CD14-positive monocyte (primary cell): Measurements from ENCODE around the gene EXOC2. TPM values are rescaled to one million over a fixed set of nuclear protein-coding genes. Genes with fewer than 3 reads are reported as not detected.

Experiments
- DNase-seq, 3 donors: peaks; one replicate each; pipeline ENCODE4 v3.0.0-alpha.2; 2011 to 2022
- H2AFZ ChIP-seq: 2 replicates; pipeline ENCODE4 v1.6.0; 2012; ENCODE audit warnings: mild to moderate bottlenecking, low read depth, low read length, inconsistent platforms; ENCODE audit not compliant: insufficient read depth, poor library complexity, severe bottlenecking
- H3K27ac ChIP-seq, 2 donors: 1 replicate in 1 of 2; 2 replicates in 1 of 2; pipeline ENCODE4 v1.5.1; 2012 to 2013; ENCODE audit warnings: low read length in 2 of 2, control low read depth in 1 of 2, inconsistent platforms in 1 of 2, low read depth in 1 of 2, mild to moderate bottlenecking in 1 of 2
- H3K27me3 ChIP-seq, 2 donors: one replicate each; pipeline versions ENCODE4 v1.6.0 to v1.6.1; 2011 to 2013; ENCODE audit warnings: low read length in 2 of 2; ENCODE audit not compliant: control insufficient read depth in 2 of 2, insufficient read depth in 2 of 2
- H3K36me3 ChIP-seq, 2 donors: replicated peaks in 1 of 2; 1 replicate in 1 of 2; 2 replicates in 1 of 2; pipeline versions ENCODE4 v1.5.1 to v1.6.1; 2012 to 2013; ENCODE audit warnings: low read length in 2 of 2, control low read depth in 1 of 2, inconsistent platforms in 1 of 2, mild to moderate bottlenecking in 1 of 2; ENCODE audit not compliant: insufficient read depth in 2 of 2, control insufficient read depth in 1 of 2
- H3K4me1 ChIP-seq, 2 donors: 1 replicate in 1 of 2; 2 replicates in 1 of 2; pipeline versions ENCODE4 v1.5.1 to v1.6.1; 2012 to 2013; ENCODE audit warnings: low read length in 2 of 2, control low read depth in 1 of 2, inconsistent platforms in 1 of 2, mild to moderate bottlenecking in 1 of 2, moderate library complexity in 1 of 2; ENCODE audit not compliant: insufficient read depth in 2 of 2, control insufficient read depth in 1 of 2
- H3K4me2 ChIP-seq: replicated peaks from 2 replicates; pipeline ENCODE3; 2012; ENCODE audit warnings: low read length, moderate library complexity, mild to moderate bottlenecking; ENCODE audit not compliant: poor library complexity, severe bottlenecking; ENCODE audit errors: extremely low read depth
- H3K4me3 ChIP-seq, 3 experiments: fragments of 200-600 bp in 1 of 3; sonication (generic) in 1 of 3; replicated peaks in 1 of 3; 1 replicate in 2 of 3; 2 replicates in 1 of 3; pipeline ENCODE4 v1.5.1; 2011 to 2013; ENCODE audit warnings: low read length in 3 of 3, mild to moderate bottlenecking in 3 of 3, control low read depth in 2 of 3, low read depth in 2 of 3, inconsistent platforms in 1 of 3, moderate library complexity in 1 of 3
- H3K79me2 ChIP-seq: 2 replicates; pipeline ENCODE4 v1.6.0; 2012; ENCODE audit warnings: mild to moderate bottlenecking, control low read depth, inconsistent platforms, low read length, moderate library complexity; ENCODE audit not compliant: insufficient read depth
- H3K9ac ChIP-seq: 2 replicates; pipeline ENCODE4 v1.6.0; 2017; ENCODE audit warnings: low read length, mild to moderate bottlenecking; ENCODE audit not compliant: insufficient read depth, poor library complexity, severe bottlenecking
- H3K9me3 ChIP-seq, 2 donors: replicated peaks in 1 of 2; 1 replicate in 1 of 2; 2 replicates in 1 of 2; pipeline versions ENCODE4 v1.5.1 to v1.6.1; 2012 to 2013; ENCODE audit warnings: low read length in 2 of 2, control low read depth in 1 of 2; ENCODE audit not compliant: control insufficient read depth in 1 of 2, insufficient read depth in 1 of 2
- H4K20me1 ChIP-seq: 2 replicates; pipeline ENCODE4 v1.6.0; 2012; ENCODE audit warnings: mild to moderate bottlenecking, low read length, control low read depth, moderate library complexity; ENCODE audit not compliant: insufficient read depth
- H3K27ac Mint-ChIP-seq, 7 donors: one replicate each; pipeline ENCODE4 v1.8.0; 2020; ENCODE audit warnings: mild to moderate bottlenecking in 7 of 7, mixed read lengths in 7 of 7, moderate library complexity in 6 of 7, inconsistent platforms in 2 of 7
- H3K27me3 Mint-ChIP-seq, 3 donors: one replicate each; pipeline ENCODE4 v1.8.0; 2021 to 2022; ENCODE audit warnings: low read depth in 3 of 3, mild to moderate bottlenecking in 3 of 3, mixed read lengths in 3 of 3, moderate library complexity in 3 of 3, inconsistent platforms in 1 of 3
- H3K36me3 Mint-ChIP-seq, 2 donors: one replicate each; pipeline ENCODE4 v1.8.0; 2020; ENCODE audit warnings: mixed read lengths in 2 of 2, inconsistent platforms in 1 of 2, mild to moderate bottlenecking in 1 of 2
- H3K4me1 Mint-ChIP-seq: one replicate; pipeline ENCODE4 v1.8.0; 2020; ENCODE audit warnings: mild to moderate bottlenecking, mixed read lengths
- H3K4me3 Mint-ChIP-seq, 2 donors: one replicate each; pipeline ENCODE4 v1.8.0; 2020; ENCODE audit warnings: mild to moderate bottlenecking in 2 of 2, mixed read lengths in 2 of 2, moderate library complexity in 1 of 2
- H3K9me3 Mint-ChIP-seq, 7 donors: one replicate each; pipeline ENCODE4 v1.8.0; 2020 to 2022; ENCODE audit warnings: mixed read lengths in 7 of 7, mild to moderate bottlenecking in 6 of 7, moderate library complexity in 6 of 7, inconsistent platforms in 2 of 7
- CTCF ChIP-seq: fragments of 200-600 bp; IDR thresholded peaks from one replicate; pipeline ENCODE4 v1.8.0; 2022; ENCODE audit warnings: antibody characterized with exemption, mild to moderate bottlenecking
- WGBS: methylation state at CpG from one replicate; pipeline ENCODE4 v1.1.5; 2013; ENCODE audit warnings: missing lambda C conversion rate; ENCODE audit not compliant: insufficient coverage; 5-methylcytosine and 5-hydroxymethylcytosine counted together
- intact Hi-C, 2 donors: fragments of 100-400 bp; cut with micrococcal nuclease; formaldehyde crosslinking; loops; one replicate each; pipeline versions ENCODE4 v1.15.0 to v1.15.1; 2023
- polyA plus RNA-seq, 3 donors: library from polyadenylated mRNA; depleted of rRNA in 1 of 3; unstranded in 2 of 3; stranded (reverse) in 1 of 3; fragments of 300-500 nt in 2 of 3; fragments of >200 nt in 1 of 3; fragmentation: Illumina TruSeq in 2 of 3; gene quantifications; 1 replicate in 2 of 3; 2 replicates in 1 of 3; pipeline ENCODE4 v1.2.3, GENCODE V29; 2012 to 2021

EXOC2 gene
- polyA plus RNA-seq, 3 donors: 7.5 to 15.5 (median 12.0) TPM

- peaks cover 0 to 16% (median 2%) of the 10 kb centered on the region in 3 donors for H3K27me3 Mint-ChIP-seq
- H3K27ac Mint-ChIP-seq: no peak overlapping the region
- H3K4me3 ChIP-seq: no peak overlapping the region
- H4K20me1 ChIP-seq: no peaks in the 10 kb centered on the region
- DNase-seq: no peak
- H3K27me3 ChIP-seq: no peaks in the 10 kb centered on the region
- H3K4me1 ChIP-seq: peaks cover 0 to 5% of the 10 kb centered on the region in 2 donors
- H3K79me2 ChIP-seq: no peaks in the 10 kb centered on the region
- no peak overlapping the region for H3K4me3 Mint-ChIP-seq
- H3K9me3 Mint-ChIP-seq: peaks cover 0 to 5% (median 0%) of the 10 kb centered on the region in 7 donors
- H2AFZ ChIP-seq: no peak overlapping the region
- 92% methylated on average over 24 of the region's 25 CpGs for WGBS
- no peaks in the 10 kb centered on the region for H3K9me3 ChIP-seq
- no peak for TF ChIP-seq CTCF
- no peak overlapping the region for H3K27ac ChIP-seq
- H3K36me3 Mint-ChIP-seq: no peaks in the 10 kb centered on the region
- H3K4me1 Mint-ChIP-seq: peaks cover 4% of the 10 kb centered on the region
- no peaks in the 10 kb centered on the region for H3K36me3 ChIP-seq
- no peak overlapping the region for H3K9ac ChIP-seq
- H3K4me2 ChIP-seq: no peak overlapping the region
- intact Hi-C loops: no loop called here
Observed at GRCh38 chr6:436308-437036, 256.5 kb downstream of the EXOC2 start.

DNA sequence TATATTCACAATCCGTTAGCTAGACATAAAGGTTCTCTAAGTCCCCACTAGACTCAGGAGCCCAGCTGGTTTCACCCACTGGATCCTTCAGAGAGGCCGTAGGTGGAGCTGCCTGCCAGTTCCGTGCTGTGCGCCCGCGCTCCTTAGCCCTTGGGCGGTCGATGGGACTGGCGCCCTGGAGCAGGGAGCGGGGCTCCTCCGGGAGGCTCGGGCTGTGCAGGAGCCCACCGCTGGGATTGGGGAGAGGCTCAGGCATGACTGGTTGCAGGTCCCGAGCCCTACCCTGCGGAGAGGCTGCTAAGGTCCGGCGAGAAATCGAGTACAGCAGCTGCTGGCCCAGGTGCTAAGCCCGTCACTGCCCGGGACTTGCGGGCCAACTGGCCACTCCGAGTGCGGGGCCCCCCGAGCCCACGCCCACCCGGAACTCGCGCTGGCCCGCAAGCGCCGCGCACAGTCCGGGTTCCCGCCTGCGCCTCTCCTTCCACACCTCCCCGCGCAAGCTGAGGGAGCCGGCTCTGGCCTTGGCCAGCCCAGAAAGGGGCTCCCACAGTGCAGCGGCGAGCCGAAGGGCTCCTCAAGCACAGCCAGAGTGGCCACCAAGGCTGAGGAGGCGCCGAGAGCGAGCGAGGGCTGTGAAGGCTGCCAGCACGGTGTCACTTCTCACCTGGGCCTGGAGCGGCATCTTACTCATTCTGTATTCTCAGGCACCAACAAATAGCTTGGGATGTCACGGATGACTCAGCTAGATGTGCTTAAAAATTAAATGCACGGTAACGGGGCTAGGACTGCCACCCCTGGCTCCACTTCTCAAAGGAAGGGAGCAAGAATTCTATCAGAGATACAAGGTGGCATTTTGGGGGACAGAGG, 257.3 kb downstream of the EXOC2 start:
- H3K27ac ChIP-seq: no peak overlapping the region
- no peak overlapping the region for H3K27ac Mint-ChIP-seq

More for the DNA sequence above, 257.3 kb downstream of the EXOC2 start:
- WGBS: 98% methylated on average over 42 of the region's 50 CpGs
- H3K4me1 ChIP-seq: peaks cover 0 to 5% of the 10 kb centered on the region in 2 donors
- intact Hi-C loops: no loop called here
- no peaks in the 10 kb centered on the region for H3K36me3 ChIP-seq
- H3K9ac ChIP-seq: no peak overlapping the region
- DNase-seq: no peak
- no peaks in the 10 kb centered on the region for H3K79me2 ChIP-seq
- Mint-ChIP-seq H3K4me1 (peaks cover 4% of the 10 kb centered on the region), H3K27me3 (peaks cover 0 to 16% (median 2%) of the 10 kb centered on the region in 3 donors), H3K36me3 (no peaks in the 10 kb centered on the region), H3K4me3 (no peak overlapping the region), H3K9me3 (peaks cover 0 to 5% (median 0%) of the 10 kb centered on the region in 7 donors)
- H3K27me3 ChIP-seq: no peaks in the 10 kb centered on the region
- no peaks in the 10 kb centered on the region for H4K20me1 ChIP-seq
- no peaks in the 10 kb centered on the region for H3K9me3 ChIP-seq
- H2AFZ ChIP-seq: no peak overlapping the region
- no peak overlapping the region for H3K4me3 ChIP-seq
- no peak for TF ChIP-seq CTCF
- no peak overlapping the region for H3K4me2 ChIP-seq

Other genes with a start within 250 kb of the EXOC2 start
- under 1 TPM in 2 of 3 donors, not detected in 1; 0.23 to 0.73 TPM for gene HUS1B, start 36.0 kb downstream of the EXOC2 start, polyA plus RNA-seq